GM23248 (cell line): ENCODE results near the gene NAV2.

Source experiments
- EZH2 ChIP-seq: fragments of 200-600 bp; sonication (generic); IDR thresholded peaks from 2 replicates; pipeline ENCODE4 v1.6.1; 2018; ENCODE audit warnings: antibody characterized with exemption, mild to moderate bottlenecking; ENCODE audit not compliant: insufficient read depth, poor library complexity, severe bottlenecking
- EZH2phosphoT487 ChIP-seq: fragments of 200-600 bp; sonication (generic); IDR thresholded peaks from 2 replicates; pipeline ENCODE4 v1.6.1; 2018; ENCODE audit warnings: antibody characterized with exemption, moderate library complexity, mild to moderate bottlenecking, low read depth; ENCODE audit not compliant: insufficient read depth

GRCh38 chr11:20055312-20055711 lies 342.7 kb downstream of the NAV2 start:
- TF ChIP-seq EZH2 (no peak), EZH2phosphoT487 (no peak)
